Stimulated activated CD4-positive, alpha-beta T cell treated with anti-CD3 and anti-CD28 coated beads, Interleukin-4, amount 100 ng/mL, for 24 hours (primary cell): ENCODE data around the gene MLEC.

Experiments used
- DNase-seq: peaks from one replicate; pipeline ENCODE4 v3.0.0-alpha.2; 2020

The MLEC gene

GRCh38 chr12:120696626-120697025, 9.7 kb downstream of the MLEC start:
- DNase-seq, result no peak

GRCh38 chr12:120697344-120697743, 10.4 kb downstream of the MLEC start:
- no peak for DNase-seq

- DNase-seq, result no peak
Measured at GRCh38 chr12:120698665-120699064, 11.7 kb downstream of the MLEC start.

GRCh38 chr12:120699553-120699952, 12.6 kb downstream of the MLEC start:
- no peak for DNase-seq

- DNase-seq, result no peak
Measured at GRCh38 chr12:120700886-120701285, 13.9 kb downstream of the MLEC start.

GRCh38 chr12:120702637-120703036, 15.7 kb downstream of the MLEC start:
- DNase-seq, result no peak

GRCh38 chr12:120703311-120703942, 16.5 kb downstream of the MLEC start:
- no peak for DNase-seq

GRCh38 chr12:120705618-120706017, 18.7 kb downstream of the MLEC start:
- DNase-seq, result no peak

- no peak for DNase-seq
Measured at GRCh38 chr12:120706029-120706428, 19.1 kb downstream of the MLEC start.

GRCh38 chr12:120708651-120709050, 21.7 kb downstream of the MLEC start:
- DNase-seq, result no peak

GRCh38 chr12:120710031-120710804, 23.3 kb downstream of the MLEC start, which contains the start of gene UNC119B:
Gene UNC119B (plus strand): TSS chr12:120710458. CDS start chr12:120710475, 17 bp downstream.
- DNase-seq, result peak; percentile 74

GRCh38 chr12:120710805-120711296, 23.9 kb downstream of the MLEC start:
- DNase-seq, result peak; percentile 22

- DNase-seq, result no peak
Measured at GRCh38 chr12:120711411-120711810, 24.5 kb downstream of the MLEC start.

GRCh38 chr12:120712610-120713009, 25.7 kb downstream of the MLEC start:
- no peak for DNase-seq

GRCh38 chr12:120713861-120714482, 27.0 kb downstream of the MLEC start:
- DNase-seq, result peak; percentile 84

- DNase-seq, result no peak
Measured at GRCh38 chr12:120718055-120718454, 31.1 kb downstream of the MLEC start.

GRCh38 chr12:120719072-120719471, 32.1 kb downstream of the MLEC start:
- no peak for DNase-seq

- DNase-seq, result no peak
Measured at GRCh38 chr12:120719496-120720233, 32.7 kb downstream of the MLEC start.

GRCh38 chr12:120720234-120720986, 33.5 kb downstream of the MLEC start:
- no peak for DNase-seq

GRCh38 chr12:120720987-120721801, 34.2 kb downstream of the MLEC start:
- DNase-seq, result no peak

- no peak for DNase-seq
Measured at GRCh38 chr12:120721866-120722265, 34.9 kb downstream of the MLEC start.
